ENCODE data around the gene SIGLEC10.

SIGLEC10 gene

DNA sequence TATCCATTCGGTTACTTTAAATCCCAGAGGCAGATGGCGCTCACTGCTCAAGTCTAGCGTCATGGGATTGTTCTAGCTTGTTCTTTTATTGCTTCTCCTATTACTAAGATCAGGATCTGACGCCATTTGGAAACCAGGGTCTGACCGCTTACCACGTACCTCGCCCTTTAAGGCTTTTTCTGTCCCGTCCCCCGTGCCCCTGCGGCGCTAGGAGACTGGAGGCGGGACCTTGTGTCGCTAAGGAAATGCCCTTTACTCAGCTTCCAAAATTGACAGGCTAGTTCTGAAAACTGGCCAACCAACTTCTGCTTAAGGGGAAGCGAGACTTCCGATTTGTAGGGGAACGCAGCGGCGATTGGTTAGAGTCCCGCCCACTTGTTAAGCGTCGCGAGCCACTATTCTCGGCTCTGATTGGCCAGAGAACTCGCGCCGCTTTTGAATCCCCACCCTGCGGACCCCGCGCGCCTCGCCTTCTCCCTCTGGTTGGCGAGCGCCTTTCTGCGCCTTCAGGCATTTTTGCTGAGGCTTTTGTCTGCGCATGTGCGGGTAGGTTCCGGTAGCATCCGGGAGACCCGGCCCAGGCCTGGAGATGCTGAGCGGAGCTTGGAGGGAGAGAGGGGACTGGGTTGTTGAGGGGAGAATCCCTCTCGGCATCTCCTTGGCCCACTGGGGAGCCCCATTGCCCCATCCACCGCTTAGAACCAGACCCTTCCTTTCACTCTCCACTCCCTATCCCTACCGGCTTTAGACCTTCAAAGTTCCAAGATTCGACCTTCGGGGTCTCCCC is 23.2 kb downstream of the SIGLEC10 start:
- DNase-seq (ENCODE audit: low read depth in 2 of 2): peak; percentile 82 to 85

DNA sequence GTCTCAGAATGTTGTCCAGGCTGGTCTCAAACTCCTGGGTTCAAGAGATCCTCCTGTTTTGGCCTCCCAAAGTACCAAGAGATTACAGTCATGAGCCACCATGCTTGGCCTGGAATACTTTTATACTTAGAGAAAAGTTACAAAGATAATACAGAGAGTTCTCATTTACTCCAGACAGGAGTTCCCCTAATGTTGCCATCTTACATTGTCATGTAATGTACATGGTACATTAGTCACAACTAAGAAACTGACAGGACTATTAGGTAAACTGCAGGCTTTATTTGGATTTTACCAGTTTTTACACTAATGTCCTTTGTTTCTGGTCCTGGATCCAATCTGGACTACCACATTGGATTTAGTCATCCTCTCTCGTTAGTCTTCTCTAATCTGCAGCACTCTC is 24.7 kb downstream of the SIGLEC10 start:
- DNase-seq (ENCODE audit: low read depth in 2 of 2): no peak

DNA sequence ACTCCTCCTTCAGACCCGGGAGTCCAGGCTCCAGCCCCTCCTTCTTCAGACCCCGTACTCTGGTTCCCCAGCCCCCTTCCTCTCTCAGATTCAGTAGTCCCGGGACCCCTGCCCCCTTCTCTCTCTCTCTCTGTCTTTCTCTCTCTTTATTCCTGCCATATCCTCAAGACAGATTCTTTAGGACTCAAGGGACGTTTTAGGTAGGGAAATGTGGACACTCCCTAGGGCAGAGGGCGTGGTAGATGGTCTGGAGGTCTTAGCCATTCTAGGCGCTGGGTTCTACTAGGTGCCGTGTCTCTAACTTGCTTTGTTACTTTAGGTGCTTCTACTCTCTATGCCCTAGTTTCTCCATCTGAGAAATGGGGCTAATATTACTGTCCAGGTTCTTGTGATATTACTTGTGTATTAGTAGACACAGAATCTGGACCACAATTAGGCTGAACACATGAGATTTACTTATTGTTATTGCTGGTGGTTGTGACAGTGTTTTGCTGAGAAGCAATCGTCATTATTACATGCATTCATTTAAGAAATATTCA is 26.3 kb downstream of the SIGLEC10 start:
- no peak for DNase-seq (ENCODE audit: low read depth in 2 of 2)

DNA sequence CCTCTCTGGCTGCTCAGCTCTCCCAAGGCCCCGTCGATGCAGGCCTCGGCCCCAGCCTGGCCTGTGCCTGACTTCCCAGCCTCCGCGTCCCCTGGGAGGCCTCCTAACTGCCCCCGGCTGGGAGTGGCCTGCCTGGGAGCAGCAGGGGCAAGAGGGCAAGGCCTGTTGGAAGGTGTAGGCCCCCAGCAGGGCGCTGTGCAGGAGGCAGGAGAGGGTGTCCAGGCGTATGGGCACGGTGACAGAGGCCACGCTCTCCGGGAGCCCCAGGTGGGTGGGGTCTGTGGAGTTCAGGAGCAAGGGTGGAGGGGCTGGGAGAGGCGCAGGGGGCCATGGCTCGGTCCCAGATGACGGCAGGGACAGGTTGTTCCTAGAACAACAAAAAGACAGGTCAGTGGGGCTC is 28.3 kb downstream of the SIGLEC10 start:
- no peak for DNase-seq (ENCODE audit: low read depth in 2 of 2)

DNA sequence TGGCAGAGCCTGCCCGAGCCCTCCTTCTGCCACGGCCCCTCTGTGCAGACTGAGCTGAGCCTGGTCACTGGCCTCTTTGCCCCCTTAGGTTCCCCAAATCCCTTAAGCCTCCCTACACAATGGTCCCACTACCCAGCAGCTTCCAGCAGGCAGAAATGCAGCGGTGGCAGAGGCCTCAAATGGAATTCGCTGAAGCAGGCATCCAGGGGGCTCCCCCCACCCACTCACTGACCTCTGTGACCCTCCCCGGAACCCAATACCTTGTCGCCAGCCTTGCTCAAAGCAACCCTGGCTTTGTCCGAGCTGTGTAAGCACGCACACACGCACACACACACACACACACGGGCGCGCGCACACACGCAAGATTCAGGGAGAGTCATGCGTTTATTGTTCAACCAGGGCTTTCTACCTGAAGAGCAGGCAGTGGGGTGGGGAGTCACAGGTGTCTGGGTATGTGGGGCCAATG is 29.5 kb downstream of the SIGLEC10 start, which contains the start of gene LIM2:
Gene LIM2, minus strand, starts transcription at position 51 of the 466 bp plus-strand sequence. CDS start 531 bp downstream, outside the sequence.
- no peak for DNase-seq (ENCODE audit: low read depth in 2 of 2)

DNA sequence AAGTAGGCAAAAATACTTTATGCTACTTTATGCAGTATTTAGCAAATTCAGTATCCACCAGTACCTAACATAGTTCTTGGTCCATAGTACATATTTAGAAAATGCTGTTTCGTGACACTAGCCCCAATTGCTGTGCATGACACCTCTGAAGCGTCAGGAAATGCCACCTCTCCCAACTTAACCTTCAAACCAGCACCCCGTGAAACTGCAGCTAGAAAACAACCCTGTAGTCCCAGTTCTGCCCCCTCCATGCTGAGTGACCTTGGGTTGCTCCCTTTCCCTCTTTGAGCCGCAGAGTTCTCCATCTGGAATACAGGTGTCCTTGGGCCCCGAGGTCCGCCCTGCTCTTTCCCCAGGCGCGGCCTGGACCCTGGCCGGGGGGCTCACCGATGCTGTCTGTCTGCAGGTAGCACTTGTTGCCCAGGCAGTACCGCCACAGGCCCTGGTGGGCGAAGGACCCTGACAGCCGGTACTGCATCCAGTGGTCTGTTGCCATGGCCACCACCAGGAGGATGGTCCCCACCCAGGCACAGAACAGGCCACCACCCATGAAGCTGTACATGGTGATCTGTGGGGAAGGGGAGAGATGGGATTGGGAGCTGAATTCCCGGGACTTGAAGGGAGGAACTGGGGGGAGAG is 30.4 kb downstream of the SIGLEC10 start:
- no peak for DNase-seq (ENCODE audit: low read depth in 2 of 2)

DNA sequence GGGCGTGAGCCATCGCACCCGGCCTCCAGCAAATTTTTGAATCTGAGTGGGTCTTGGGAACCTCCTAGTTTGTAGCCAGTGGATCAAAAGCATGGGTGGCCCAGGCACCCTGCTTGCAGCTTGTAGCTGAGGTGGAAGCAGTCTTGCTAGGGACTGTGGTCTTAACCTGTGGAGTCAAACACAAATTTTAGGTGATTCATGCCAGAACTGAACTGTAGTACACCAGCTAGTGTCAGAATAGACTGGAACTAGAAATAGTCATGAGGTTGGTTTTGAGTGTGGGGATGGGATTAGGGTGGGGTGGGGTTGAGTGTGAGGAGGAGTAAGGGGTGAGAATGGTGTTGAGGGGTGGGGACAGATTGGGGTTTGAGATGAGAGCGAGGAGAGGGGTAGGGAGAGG is 35.4 kb downstream of the SIGLEC10 start:
- DNase-seq (ENCODE audit: low read depth in 2 of 2): no peak

DNA sequence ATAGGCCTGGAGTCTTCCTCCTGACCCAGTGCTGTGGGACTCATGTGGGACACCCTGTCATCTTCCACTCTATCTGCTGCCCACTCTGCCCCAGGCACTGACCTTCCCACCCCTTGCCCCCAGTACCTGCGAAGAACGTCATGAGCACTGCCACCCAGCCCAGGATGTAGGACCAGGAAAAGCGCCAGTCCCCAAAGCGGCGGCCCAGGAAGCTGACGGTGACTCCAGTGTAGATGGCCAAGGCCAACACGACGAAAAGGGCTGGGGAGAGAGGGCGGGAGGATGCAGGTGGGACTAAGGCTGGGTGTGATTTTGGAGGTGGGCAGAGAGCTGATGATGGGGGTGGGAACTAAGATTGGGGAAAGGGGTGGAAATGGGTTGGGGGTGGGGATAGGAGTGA is 37.1 kb downstream of the SIGLEC10 start:
- DNase-seq (ENCODE audit: low read depth in 2 of 2): no peak

DNA sequence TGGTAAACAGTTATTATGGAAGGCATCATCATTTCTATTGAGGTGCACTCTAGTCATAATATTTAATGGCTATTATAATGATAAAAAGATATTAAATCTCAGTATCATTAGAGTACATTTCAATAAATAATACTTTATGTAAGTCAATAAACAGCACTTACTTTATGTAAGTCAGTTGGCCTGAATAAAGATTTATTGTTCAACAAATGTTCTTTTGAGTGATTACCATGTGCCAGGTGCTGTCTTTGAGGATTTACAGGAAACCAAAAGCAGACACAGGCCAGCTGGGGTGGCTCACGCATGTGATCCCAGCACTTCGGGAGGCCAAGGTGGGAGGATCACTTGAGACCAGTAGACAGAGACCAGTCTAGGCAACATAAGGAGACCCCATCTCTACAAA is 40.0 kb downstream of the SIGLEC10 start:
- DNase-seq (ENCODE audit: low read depth in 2 of 2): no peak

DNA sequence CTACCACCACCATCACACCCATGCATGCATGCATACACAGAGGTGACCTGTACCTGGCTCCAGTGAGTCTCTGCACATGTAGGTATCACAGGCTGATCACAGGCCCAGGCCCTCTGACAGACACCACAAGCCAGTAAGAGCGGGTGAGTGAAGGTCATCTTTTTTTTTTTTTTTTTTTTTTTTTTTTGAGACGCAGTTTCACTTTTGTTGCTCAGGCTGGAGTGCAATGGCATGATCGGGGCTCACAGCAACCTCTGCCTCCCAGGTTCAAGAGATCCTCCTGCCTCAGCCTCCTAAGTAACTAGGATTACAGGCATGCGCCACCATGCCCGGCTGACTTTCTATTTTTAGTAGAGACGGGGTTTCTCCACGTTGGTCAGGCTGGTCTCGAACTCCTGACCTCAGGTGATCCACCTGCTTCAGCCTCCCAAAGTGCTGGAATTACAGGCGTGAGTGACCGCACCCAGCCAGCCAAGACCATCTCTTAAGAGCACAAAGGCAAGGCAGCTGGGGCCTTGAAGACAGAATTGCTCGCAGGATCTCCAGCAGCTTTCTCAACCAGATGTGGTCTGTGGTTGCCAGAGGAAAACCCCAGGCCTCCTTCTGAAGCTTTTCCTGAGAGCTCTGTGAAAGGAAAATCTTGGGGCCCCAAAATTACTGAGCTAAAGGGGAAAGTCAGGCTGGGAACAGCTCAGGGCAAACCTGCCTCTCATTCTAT is 41.8 kb downstream of the SIGLEC10 start:
- DNase-seq (ENCODE audit: low read depth in 2 of 2): no peak

DNA sequence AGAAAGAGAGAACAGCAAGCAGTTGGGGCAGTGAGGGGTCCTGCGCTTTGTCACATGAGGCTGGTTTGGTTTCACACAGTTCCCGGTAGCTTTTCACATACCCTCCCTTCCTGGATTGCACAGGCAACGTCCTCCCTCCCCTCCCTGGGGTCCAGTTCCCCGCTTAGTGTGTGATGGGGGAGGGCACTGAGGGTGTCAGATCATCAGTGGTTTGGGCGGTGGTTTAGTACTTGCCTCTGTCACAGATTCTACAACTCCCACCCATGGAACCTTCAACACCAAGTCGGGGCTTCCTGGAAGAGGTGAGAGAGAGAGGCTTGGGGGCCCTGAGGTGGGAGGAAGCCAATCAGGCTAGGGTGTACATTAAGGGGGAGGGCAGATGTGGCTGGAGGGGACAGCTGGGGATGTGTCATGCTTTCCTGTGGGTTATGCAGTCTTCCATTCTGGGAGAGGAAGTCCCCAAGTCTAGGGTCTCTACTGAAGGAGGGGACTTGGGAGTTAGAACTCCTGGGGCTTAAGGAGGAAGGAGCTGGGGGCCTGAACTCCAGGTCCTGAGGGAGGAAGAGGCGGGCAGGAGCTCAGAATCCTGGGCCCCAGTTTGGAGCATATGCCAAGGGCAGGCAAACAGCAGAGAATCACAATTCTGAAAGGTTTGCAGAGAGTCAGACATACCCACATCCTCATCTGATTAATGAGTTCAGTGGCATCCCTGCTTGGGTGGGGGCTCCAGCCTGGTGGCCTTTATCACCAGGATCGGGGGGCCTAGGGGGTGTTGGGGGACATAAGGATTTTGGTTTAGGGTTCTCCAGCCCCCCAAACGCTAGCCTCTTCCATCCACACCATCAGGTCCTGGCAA is 44.6 kb downstream of the SIGLEC10 start, which contains the start of gene NKG7:
Gene NKG7, minus strand, starts transcription at position 6 of the 856 bp plus-strand sequence. CDS start 119 bp downstream, outside the sequence.
- DNase-seq (ENCODE audit: low read depth in 2 of 2): peak; percentile 86 to 92

DNA sequence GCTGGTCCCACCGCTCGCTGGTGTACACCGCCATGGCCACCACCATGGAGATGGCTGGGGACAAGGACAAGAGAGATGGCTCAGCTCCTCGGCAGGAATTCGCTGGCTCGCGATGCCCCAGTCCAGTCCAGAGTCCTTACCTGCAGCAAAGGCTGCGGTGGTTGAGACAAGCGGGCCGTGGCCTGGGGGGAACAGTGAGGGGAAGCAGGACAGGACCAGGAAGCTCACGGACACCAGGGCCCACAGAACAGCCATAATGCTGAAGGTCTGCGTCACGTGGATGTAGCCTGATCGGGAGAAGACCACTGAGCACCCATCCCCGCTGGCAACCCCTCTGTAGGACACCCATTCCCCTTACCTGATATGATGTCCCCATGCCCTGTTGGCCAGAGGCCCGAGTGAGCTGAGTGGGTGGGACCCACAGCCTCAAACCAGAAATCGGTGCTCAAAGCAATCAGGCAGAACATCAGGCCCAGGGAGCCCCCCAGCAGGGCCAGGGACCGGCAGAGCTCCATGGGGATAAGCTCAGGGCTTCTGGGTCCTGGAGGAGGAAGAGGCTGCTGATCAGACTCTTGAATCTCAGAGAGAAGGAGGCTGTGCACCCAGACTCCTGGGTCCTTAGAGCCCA is 45.3 kb downstream of the SIGLEC10 start:
- DNase-seq (ENCODE audit: low read depth in 2 of 2): no peak

DNA sequence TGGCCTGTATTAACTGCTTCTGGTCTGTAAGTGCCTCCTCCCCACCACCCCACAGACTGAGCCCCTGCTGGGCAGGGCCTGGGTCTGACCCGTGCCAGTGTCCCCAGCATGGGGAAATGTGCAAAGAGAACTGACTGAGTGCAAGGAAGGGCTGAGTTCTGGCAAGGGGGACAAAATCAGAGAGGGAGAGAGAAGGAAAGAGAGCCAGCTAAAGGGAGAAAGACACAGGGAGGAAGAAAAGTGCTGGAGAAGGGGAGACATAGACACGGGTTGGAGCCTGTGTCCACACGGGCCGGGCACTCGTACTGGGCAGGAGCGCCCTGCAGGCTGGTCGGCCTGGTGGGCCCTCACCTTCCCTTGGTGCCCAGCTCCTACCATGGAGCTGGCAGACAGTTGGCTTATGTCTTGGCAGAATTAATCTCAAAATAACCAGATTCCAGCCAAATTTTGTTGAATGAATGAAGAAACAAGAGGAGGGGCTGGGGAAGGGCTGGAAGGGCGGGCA is 46.2 kb downstream of the SIGLEC10 start:
- no peak for DNase-seq (ENCODE audit: low read depth in 2 of 2)

DNA sequence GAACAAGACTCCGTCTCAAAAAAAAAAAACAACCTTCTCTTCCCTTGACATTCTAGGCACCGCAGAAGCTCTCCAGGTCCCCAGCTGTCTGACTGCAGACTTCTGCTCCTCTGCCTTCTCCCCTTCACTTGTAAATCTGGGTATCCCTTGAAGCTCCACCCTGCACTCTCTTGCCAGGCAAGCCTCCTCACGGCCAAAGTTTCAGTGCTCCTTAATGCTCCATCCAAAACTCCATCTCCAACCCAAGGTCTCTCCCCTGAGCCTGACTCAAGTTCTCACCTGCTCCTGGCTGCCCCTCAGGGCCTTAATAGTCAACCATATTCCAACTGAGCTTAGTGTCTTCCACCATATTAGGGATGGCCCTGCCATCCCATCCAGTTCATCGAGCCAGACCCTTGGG is 47.2 kb downstream of the SIGLEC10 start:
- no peak for DNase-seq (ENCODE audit: low read depth in 2 of 2)

DNA sequence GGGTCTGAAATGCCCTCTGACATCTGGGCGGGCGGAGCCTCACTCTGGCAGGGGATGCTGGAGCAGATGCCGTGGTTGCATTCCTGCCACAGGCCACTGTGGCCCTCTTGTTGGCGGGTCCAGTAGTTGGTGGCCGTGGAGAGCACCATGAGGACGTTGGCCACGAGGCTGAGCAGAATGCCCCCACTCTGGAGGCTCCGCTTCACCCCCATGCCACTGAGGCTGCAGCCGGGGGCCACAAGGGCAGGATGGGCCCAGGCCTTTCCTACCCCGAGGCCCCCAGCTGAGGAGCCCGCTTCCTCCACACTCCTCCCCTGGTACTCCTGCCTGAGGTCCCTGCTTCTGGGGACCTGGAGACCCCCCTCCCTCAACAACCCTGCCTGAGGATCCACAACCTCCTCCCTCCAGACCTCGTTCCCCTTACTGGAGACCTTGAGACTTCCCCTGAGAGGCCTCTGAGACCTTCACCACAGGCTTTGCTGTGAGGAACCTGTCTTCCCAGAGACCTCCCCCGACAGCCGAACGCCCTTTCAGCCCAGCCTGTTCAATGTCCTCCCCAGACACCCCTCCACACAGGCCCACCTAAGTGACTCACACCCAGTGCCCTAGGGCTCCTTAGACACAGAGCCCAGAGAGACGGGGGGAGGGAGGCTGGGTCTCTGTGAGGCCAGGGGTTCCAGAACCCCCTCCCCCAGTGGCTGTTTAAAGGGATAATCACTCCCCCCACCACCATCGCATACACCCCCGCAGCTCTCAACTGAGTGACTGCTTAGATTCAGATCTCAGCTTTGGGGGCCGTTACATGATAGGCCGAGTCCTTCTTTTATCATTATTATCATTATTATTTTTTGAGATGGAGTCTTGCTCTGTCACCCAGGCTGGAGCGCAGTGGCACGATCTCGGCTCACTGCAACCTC is 48.8 kb downstream of the SIGLEC10 start, which contains the start of gene CLDND2:
Gene CLDND2, minus strand, starts transcription at position 638 of the 917 bp plus-strand sequence. Its CDS starts 426 bp downstream, at position 212.
- DNase-seq (ENCODE audit: low read depth in 2 of 2): peak in 1 of 2 donors; percentile 58

DNA sequence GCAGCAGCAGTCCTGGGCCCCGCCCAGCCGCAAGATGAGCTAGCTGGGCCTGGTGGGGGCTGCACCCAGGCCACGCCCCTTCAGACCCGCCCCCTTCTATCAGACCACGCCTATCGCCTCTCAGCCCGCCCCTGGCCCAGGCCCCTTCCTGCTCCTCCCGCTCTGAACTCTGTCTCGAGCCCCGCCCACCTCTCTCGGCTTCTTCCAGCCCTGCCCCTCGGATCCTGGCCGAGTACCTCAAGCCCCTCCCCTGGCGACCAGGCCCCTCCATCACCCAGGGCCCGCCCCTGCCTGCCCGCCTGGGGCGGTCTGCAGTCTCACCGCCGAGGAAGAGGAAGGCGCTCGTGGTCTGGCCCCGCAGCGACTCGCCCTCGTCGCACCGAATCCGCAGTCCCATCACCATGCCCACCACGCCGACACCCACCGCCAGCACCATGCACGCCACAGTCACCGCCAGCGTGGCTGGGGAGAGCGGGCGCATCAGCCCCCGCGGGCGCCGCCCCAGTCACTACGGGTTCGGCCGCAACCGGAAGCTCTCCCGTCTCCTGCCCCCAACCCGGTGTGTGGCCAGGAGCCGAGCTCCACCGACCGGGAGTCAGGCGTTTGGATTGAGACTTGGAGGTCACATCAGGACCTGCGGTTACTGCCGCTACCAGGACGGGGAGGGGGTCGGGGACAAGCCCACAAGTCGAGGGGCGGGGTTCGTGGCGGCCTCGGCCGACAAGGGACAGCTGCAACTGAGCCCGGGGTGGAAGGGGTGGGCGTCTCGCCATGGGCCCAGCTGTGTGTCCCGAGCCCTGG is 49.7 kb downstream of the SIGLEC10 start:
- peak; percentile 96 to 97 for DNase-seq (ENCODE audit: low read depth in 2 of 2)

DNA sequence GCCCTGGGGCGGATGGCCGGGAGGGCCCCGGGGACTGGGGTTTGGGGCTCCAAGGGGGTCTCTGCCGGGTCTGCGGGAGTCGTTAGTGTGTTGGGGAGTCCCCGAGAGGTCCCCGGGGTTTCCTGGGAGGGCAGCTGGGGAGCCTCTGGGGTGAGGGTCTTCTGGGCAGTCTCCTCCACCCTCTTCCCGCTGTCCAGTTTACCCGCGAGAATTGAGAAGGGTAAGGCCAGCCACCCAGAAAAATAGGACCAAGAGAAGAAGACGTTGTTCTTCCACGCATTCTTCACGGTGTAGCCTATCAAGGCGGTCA is 50.2 kb downstream of the SIGLEC10 start:
- no peak for DNase-seq (ENCODE audit: low read depth in 2 of 2)

Data from stimulated activated CD8-positive, alpha-beta memory T cell treated with anti-CD3 and anti-CD28 coated beads, Interleukin-7, amount 100 ng/mL, for 4 hours (primary cell).